Measurements from ENCODE around the gene DLG2. TPM values are rescaled to one million over a fixed set of nuclear protein-coding genes. Genes with fewer than 3 reads are reported as not detected.

Gene DLG2
- total and polyA plus RNA-seq, 9 of the 15 experiments (the other 6 are each of a cell fraction or from before 2014, with no cell fraction given): 0.52 to 1.6 (median 0.95) TPM

DNA sequence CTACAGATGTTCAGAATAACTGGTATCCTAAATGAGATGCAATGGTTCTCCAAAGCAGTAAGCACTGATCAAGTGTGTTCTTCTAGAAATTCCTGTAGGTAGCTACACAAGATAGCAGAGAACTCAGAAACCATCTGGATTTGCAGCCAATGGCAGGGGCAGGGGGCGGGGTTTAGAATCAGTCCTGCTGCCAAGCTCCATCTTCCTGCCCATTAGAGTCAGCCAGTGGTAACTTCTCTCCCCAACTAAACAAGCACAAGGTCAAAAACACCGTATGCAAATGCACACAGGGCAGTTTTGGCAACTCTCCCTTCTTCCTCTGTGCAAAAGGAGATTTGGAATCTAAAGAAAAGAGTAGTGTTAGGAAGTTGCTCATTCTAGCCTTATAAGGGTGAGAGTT is 2103.5 kb downstream of the DLG2 start:
- BruUV-seq (replicated peaks): no TSS peak
- POLR2A ChIA-PET: no interaction called here
- TF ChIP-seq CCNT2 (IDR thresholded peaks at IDR 0.05; ENCODE audit: borderline replicate concordance, extremely low read depth, insufficient read length, low read depth, low read length) (no peak), PTBP1 (IDR thresholded peaks at IDR 0.05; ENCODE audit: low read depth, low read length) (no peak), TARDBP (IDR thresholded peaks at IDR 0.05) (no peak)
- TF ChIP-seq, protein P1, sequence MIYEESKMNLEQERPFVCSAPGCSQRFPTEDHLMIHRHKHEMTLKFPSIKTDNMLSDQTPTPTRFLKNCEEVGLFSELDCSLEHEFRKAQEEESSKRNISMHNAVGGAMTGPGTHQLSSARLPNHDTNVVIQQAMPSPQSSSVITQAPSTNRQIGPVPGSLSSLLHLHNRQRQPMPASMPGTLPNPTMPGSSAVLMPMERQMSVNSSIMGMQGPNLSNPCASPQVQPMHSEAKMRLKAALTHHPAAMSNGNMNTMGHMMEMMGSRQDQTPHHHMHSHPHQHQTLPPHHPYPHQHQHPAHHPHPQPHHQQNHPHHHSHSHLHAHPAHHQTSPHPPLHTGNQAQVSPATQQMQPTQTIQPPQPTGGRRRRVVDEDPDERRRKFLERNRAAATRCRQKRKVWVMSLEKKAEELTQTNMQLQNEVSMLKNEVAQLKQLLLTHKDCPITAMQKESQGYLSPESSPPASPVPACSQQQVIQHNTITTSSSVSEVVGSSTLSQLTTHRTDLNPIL (CRISPR knock-in tag; IDR thresholded peaks at IDR 0.05): no peak
- H3K9me1 ChIP-seq (ENCODE audit: control insufficient read depth, insufficient read depth, low read length): no peaks in the 10 kb centered on the region
- in situ Hi-C loops (cut with MboI): no loop called here
- H3K4me1 ChIP-seq (replicated peaks in 1 of 2; ENCODE audit: control insufficient read depth in 2 of 2, insufficient read depth in 2 of 2, low read length in 2 of 2): no peaks in the 10 kb centered on the region
- H3K4me2 ChIP-seq (ENCODE audit: insufficient read depth, low read length): no peak overlapping the region
- H3K4me3 ChIP-seq: no peak overlapping the region
- WGBS (ENCODE audit: insufficient coverage, low coverage, missing lambda C conversion rate): 0% methylated on average over 2 of the region's 2 CpGs
- no peak for ATAC-seq
- H3K9ac ChIP-seq (ENCODE audit: insufficient read depth in 1 of 2, low read depth in 2 of 2, low read length in 2 of 2): no peak overlapping the region
- DNase-seq (ENCODE audit: extremely low read depth in 1 of 4, low spot score in 3 of 4): no peak
- no peaks in the 10 kb centered on the region for H3K36me3 ChIP-seq (ENCODE audit: control insufficient read depth, insufficient read depth, low read length)
- intact Hi-C loops (cut with micrococcal nuclease): loop anchor here (5.0 kb wide), 1 partner anchor 294 kb away; no protein-coding TSS in a partner anchor
- H4K20me1 ChIP-seq (replicated peaks; ENCODE audit: control insufficient read depth, insufficient read depth, low read length): no peaks in the 10 kb centered on the region
- H3K27ac ChIP-seq (ENCODE audit: extremely low read depth, low read depth, low read length): no peak overlapping the region
- no peak for FAIRE-seq
- CTCF ChIA-PET (ENCODE audit: low intra/inter-chr PET ratio): no interaction called here
- no peaks in the 10 kb centered on the region for H3K79me2 ChIP-seq (ENCODE audit: control insufficient read depth, insufficient read depth, low read length)
- H3K9me3 ChIP-seq (replicated peaks; ENCODE audit: control insufficient read depth, insufficient read depth, low read depth, low read length): no peaks in the 10 kb centered on the region
- no peaks in the 10 kb centered on the region for H3K27me3 ChIP-seq (ENCODE audit: control insufficient read depth in 2 of 2, insufficient read depth in 2 of 2, low read length in 2 of 2)
- no peak overlapping the region for H2AFZ ChIP-seq (ENCODE audit: low read depth, low read length)

- Histone ChIP-seq H3K4me1 (replicated peaks in 1 of 2; ENCODE audit: control insufficient read depth in 2 of 2, insufficient read depth in 2 of 2, low read length in 2 of 2) (no peaks in the 10 kb centered on the region), H3K4me2 (ENCODE audit: insufficient read depth, low read length) (no peak overlapping the region), H3K9ac (ENCODE audit: insufficient read depth in 1 of 2, low read depth in 2 of 2, low read length in 2 of 2) (no peak overlapping the region), H3K27ac (ENCODE audit: extremely low read depth, low read depth, low read length) (no peak overlapping the region), H3K9me3 (replicated peaks; ENCODE audit: control insufficient read depth, insufficient read depth, low read depth, low read length) (no peaks in the 10 kb centered on the region), H3K4me3 (no peak overlapping the region), H3K79me2 (ENCODE audit: control insufficient read depth, insufficient read depth, low read length) (no peaks in the 10 kb centered on the region), H3K27me3 (ENCODE audit: control insufficient read depth in 2 of 2, insufficient read depth in 2 of 2, low read length in 2 of 2) (no peaks in the 10 kb centered on the region), H3K36me3 (ENCODE audit: control insufficient read depth, insufficient read depth, low read length) (no peaks in the 10 kb centered on the region), H2AFZ (ENCODE audit: low read depth, low read length) (no peak overlapping the region), H4K20me1 (replicated peaks; ENCODE audit: control insufficient read depth, insufficient read depth, low read length) (no peaks in the 10 kb centered on the region), H3K9me1 (ENCODE audit: control insufficient read depth, insufficient read depth, low read length) (no peaks in the 10 kb centered on the region)
- ChIA-PET CTCF (ENCODE audit: low intra/inter-chr PET ratio) (interaction anchor here (0.7 kb wide), 1 partner anchor 226 kb away, joined by 6 read pairs; no protein-coding TSS in a partner anchor), POLR2A (no interaction called here)
- BruUV-seq (replicated peaks): no TSS peak
- DNase-seq (ENCODE audit: extremely low read depth in 1 of 4, low spot score in 3 of 4) (no peak), ATAC-seq (no peak), FAIRE-seq (no peak)
- in situ Hi-C loops (cut with MboI) (no loop called here), intact Hi-C loops (cut with micrococcal nuclease) (loop anchor here (5.0 kb wide), 1 partner anchor 294 kb away; no protein-coding TSS in a partner anchor)
- TF ChIP-seq BRF1 (IDR thresholded peaks at IDR 0.05; ENCODE audit: borderline replicate concordance, extremely low read depth, insufficient read length) (no peak), ZNF57 (CRISPR knock-in tag; IDR thresholded peaks at IDR 0.05) (no peak), ZNF197 (CRISPR knock-in tag; IDR thresholded peaks at IDR 0.05; ENCODE audit: low read depth) (no peak)
- TF ChIP-seq, protein P2, sequence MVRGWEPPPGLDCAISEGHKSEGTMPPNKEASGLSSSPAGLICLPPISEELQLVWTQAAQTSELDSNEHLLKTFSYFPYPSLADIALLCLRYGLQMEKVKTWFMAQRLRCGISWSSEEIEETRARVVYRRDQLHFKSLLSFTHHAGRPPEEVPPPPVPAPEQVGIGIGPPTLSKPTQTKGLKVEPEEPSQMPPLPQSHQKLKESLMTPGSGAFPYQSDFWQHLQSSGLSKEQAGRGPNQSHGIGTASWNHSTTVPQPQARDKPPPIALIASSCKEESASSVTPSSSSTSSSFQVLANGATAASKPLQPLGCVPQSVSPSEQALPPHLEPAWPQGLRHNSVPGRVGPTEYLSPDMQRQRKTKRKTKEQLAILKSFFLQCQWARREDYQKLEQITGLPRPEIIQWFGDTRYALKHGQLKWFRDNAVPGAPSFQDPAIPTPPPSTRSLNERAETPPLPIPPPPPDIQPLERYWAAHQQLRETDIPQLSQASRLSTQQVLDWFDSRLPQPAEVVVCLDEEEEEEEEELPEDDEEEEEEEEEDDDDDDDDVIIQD (CRISPR knock-in tag; IDR thresholded peaks at IDR 0.05): no peak
- 0% methylated on average over 2 of the region's 2 CpGs for WGBS (ENCODE audit: insufficient coverage, low coverage, missing lambda C conversion rate)
These were observed 2104.2 kb downstream of the DLG2 start for GRCh38 chr11:83522911-83523310.

All from K562 (cell line).